LHCN-M2 (cell line): Measurements from ENCODE around the gene ARHGDIG. TPM values are rescaled to one million over a fixed set of nuclear protein-coding genes. Genes with fewer than 3 reads are reported as not detected.
"Not testable (repeated sequence)": the region's sequence is repeated elsewhere in the genome, so short reads cannot be mapped to it uniquely, and the experiment has no call there.

Source experiments
- DNase-seq: peaks from one replicate; pipeline ENCODE4 v3.0.0-alpha.2; 2012; ENCODE audit warnings: low read depth
- polyA plus RNA-seq: library from polyadenylated mRNA; unstranded; fragments of >200 nt; gene quantifications from one replicate; pipeline ENCODE4 v1.2.1, GENCODE V29; 2012; ENCODE audit warnings: missing spikeins
- total RNA-seq: library from RNA; depleted of rRNA; stranded (reverse); fragments of >200 nt; gene quantifications from 2 replicates; pipeline ENCODE4 v1.2.3, GENCODE V29; 2014; rRNA removed

Gene ARHGDIG
- total RNA-seq, result not detected in 2 replicates
- polyA plus RNA-seq, result not detected

DNA sequence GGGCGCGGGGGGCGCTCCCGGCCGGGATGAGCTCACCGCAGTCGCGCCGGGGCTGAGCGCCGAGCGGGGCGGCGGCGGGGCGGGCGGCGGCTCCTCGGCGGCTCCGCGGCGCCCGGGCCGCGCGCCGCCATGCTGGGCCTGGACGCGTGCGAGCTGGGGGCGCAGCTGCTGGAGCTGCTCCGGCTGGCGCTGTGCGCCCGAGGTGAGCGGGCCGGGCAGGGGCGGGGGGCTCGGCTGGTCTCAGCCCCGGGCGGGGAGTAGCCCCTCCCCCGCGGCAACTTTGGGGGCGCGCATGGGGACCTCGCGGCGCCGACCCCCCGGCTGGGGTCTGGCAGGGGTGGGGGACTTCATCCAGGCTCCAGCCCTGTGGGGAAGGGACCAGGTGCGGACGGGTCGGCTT, at the start of gene ARHGDIG:
TSS of gene ARHGDIG (plus strand) at position 40 of the 400 bp plus-strand sequence. CDS start at position 130, 90 bp downstream.
- DNase-seq, result no peak

GRCh38 chr16:230949-231348, 49.4 kb upstream of the ARHGDIG start:
- DNase-seq, result no peak

GRCh38 chr16:234468-235305, 45.7 kb upstream of the ARHGDIG start, which contains the start of gene FAM234A:
FAM234A (plus strand) TSS chr16:234821; CDS start chr16:254414, 19,593 bp downstream.
- peak; percentile 84 for DNase-seq

- peak; percentile 15 for DNase-seq
Measured at GRCh38 chr16:239948-240277, 40.5 kb upstream of the ARHGDIG start.

GRCh38 chr16:240559-240958, 39.8 kb upstream of the ARHGDIG start:
- DNase-seq, result no peak

DNA sequence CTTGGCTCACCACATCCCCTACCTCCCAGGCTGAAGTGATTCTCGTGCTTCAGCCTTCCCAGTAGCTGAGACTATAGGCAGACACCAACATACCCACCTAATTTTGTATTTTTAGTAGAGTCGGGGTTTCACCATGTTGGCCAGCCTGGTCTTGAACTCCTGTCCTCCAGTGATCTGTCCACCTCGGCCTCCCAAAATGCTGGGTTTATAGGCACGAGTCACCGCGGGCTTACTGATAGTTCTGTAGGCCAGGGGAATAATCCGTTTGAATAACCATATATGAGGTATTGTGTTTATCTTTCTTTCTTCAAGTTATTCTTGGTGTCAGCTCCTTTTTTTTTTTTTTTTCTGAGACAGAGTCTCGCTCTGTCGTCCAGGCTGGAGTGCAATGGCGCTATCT, 38.1 kb upstream of the ARHGDIG start:
- no peak for DNase-seq

DNA sequence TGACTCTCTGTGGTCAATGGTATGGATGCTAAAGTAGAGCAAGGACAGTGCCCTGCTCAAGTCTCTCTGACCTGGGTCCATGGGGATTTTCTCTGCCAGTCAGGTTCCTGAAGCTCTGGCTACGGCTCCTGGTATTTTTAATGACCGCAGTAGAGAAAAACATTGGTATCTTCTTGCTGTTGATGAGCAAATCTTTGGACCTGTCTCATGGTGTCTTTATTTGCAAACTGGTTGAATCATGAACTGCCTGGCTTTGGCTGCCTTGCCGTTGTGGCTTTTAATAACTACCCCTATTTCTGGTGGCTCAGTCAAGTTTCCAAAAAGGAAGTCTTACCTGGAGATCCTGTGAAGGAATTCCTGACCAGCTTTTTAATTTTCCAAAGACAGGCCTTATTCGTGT, 37.0 kb upstream of the ARHGDIG start:
- no peak for DNase-seq

- DNase-seq, result no peak
Measured at GRCh38 chr16:245105-245504, 35.3 kb upstream of the ARHGDIG start.

DNA sequence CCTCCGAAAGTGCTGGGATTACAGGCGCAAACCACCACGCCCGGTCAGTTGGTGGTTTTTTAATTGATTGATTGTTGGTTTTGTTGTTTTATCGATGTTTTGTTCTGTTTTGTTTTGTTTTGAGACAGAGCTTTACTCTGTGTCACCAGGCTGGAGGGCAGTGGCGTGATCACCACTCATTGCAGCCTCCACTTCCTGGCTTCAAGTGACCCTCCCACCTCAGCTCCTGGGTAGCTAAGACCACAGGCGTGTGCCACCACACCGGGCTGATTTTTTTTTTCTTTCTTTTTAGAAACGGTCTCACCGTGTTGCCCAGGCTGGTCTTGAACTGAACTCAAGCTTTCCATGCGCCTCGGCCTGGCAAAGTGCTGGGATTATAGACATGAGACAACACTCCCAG, 33.4 kb upstream of the ARHGDIG start:
- DNase-seq, result no peak

- DNase-seq, result no peak
Measured at GRCh38 chr16:249431-249830, 31.0 kb upstream of the ARHGDIG start.

DNA sequence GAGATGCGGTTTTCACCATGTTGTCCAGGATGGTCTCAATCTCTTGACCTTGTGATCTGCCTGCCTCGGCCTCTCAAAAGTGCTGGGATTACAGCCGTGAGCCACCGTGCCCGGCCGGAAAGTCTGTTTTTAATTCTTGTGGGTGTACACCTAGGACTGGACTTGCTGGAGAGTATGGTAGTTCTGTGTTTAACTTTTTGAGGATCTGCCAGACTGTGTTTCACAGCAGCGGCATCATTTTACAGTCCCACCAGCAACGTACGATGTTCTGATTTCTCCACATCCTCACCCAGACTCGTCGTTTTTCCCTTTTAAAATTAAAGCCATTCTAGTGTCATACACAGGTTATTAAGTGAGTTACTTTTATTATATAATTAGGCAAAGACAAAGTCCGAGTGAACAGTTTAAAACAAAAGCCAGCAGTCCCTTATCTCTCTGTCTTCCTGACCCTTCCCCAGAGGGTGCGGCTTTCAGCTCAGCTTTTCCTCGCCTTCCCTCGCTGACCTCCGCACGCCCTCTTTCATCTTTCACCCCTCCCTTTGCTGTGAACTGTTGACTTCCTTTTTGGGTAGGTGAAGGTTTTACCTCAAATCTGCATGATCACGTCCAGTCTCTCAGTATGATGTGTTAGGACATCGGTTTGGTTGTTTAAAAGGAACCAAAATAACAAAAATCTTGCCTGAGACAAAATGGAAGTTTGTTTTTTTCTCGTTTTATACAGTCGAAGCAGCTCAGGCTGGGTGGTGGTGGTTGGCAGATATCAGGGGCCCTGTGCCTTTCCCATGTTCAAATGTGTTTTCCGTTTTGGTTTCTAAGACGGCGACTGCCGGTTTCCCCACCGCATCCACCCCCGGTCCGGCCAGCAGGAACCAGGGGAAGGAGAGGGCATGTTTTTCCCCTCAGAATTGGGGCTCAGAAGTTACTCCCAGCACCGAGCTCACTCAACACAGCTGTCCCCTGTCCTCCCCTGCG, 27.7 kb upstream of the ARHGDIG start:
- DNase-seq, result no peak

DNA sequence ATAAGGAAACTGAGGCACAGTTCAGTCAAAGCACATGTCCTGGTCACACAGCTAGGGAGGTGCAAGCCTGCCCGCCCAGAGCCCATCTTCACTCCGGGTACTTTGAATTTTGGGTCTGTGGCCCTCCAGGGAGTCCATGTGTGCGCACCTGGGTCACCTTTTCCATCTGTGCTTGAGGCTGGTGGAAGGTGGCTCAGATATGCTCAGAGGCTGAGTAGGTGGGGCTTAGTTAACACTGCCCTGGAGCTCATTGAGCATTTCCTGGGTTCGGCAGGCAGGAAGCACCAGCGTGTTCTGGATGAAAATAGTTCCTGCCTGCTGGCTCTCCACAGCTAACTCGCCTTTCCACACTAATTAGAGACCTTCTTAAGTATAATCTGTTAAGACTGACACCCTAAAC, 26.6 kb upstream of the ARHGDIG start:
- DNase-seq, result no peak

DNA sequence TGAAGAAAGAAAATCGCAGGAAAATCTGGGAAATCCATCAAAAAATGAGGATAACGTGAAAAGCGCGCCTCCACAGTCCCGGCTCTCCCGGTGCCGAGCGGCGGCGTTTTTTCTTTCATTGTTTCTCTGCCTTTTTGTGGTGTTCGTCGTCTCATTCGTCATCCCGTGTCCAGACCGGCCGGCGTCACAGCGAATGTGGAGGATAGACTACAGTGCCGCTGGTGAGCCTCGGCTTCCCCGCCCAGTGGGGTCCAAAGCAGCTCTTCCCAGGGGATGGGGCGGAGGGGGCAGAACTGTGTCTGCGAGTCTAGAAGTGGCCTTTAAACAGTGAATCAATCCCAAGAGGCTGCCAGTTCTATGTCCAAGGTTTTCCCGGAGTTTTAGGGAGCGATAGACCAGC, 25.9 kb upstream of the ARHGDIG start:
- no peak for DNase-seq

- DNase-seq, result no peak
Measured at GRCh38 chr16:255183-255582, 25.2 kb upstream of the ARHGDIG start.

DNA sequence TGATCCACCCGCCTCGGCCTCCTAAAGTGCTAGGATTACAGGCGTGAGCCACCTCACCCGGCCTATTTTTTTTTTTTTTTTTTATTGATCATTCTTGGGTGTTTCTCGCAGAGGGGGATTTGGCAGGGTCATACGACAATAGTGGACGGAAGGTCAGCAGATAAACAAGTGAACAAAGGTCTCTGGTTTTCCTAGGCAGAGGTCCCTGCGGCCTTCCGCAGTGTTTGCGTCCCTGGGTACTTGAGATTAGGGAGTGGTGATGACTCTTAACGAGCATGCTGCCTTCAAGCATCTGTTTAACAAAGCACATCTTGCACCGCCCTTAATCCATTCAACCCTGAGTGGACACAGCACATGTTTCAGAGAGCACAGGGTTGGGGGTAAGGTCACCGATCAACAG, 22.3 kb upstream of the ARHGDIG start:
- DNase-seq, result not testable (repeated sequence)

- DNase-seq, result no peak
Measured at GRCh38 chr16:259226-259625, 21.2 kb upstream of the ARHGDIG start.

GRCh38 chr16:259814-260253, 20.6 kb upstream of the ARHGDIG start:
- no peak for DNase-seq

- DNase-seq, result no peak
Measured at GRCh38 chr16:260326-260725, 20.1 kb upstream of the ARHGDIG start.

- no peak for DNase-seq
Measured at GRCh38 chr16:261031-261691, 19.2 kb upstream of the ARHGDIG start.

- DNase-seq, result no peak
Measured at GRCh38 chr16:262121-262745, 18.2 kb upstream of the ARHGDIG start.

DNA sequence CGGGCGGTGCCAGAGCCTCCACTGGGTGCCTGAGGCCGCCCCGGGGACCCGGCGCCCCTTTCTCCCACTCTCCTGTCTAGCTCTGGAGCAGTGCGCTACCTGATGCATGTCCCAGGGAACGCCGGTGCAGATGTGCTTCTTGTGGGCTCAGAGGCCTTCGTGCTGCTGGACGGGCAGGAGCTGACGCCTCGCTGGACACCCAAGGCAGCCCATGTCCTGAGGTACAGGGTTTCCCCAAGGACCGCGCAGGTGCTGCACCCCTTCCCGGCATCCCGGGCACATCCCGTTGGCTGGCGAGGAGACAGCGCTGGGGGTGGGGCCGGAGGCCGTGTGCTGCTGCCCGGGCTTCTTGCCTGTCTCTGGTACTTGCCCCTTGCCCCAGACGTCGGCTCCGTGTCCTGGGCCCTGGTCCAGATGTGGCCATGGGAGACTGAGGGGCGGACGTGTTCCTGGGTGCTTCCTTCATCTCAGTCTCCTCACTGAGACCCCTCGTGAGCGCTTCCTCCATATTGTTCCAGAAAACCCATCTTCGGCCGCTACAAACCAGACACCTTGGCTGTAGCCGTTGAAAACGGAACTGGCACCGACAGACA, 17.1 kb upstream of the ARHGDIG start:
- no peak for DNase-seq
